GM13977 (cell line): ENCODE data around the gene PLPPR5.

ENCODE experiments used
- DNase-seq: peaks from one replicate; pipeline ENCODE4 v3.0.0; 2012; ENCODE audit warnings: low spot score
- CTCF ChIP-seq: IDR thresholded peaks from 2 replicates; pipeline ENCODE4 v1.5.1; 2012; ENCODE audit warnings: mild to moderate bottlenecking, control low read depth; ENCODE audit not compliant: insufficient read depth; ENCODE audit errors: extremely low read depth, missing control alignments
- in situ Hi-C: fragments of 300-500 bp; cut with MboI; formaldehyde crosslinking; loops from one replicate; pipeline ENCODE4 v1.12.0; 2022; ENCODE audit warnings: low sequenced_read_pairs, low pct_unique_long_range_greater_than_20kb, mixed read lengths, inconsistent platforms; ENCODE audit not compliant: unreplicated experiment

Gene PLPPR5

GRCh38 chr1:99007366-99007765 is 2.7 kb upstream of the PLPPR5 start:
- DNase-seq: no peak
- no peak for TF ChIP-seq CTCF
- in situ Hi-C loops: no loop called here

GRCh38 chr1:99005537-99005942 is 879 bp upstream of the PLPPR5 start:
- in situ Hi-C loops: no loop called here
- no peak for DNase-seq
- TF ChIP-seq CTCF: no peak

GRCh38 chr1:99004254-99004860 is 304 bp downstream of the PLPPR5 start:
- no peak for TF ChIP-seq CTCF
- in situ Hi-C loops: no loop called here
- peak; percentile 19 for DNase-seq

- DNase-seq: no peak
- no peak for TF ChIP-seq CTCF
- in situ Hi-C loops: no loop called here
Measured at GRCh38 chr1:99003581-99004253, 944 bp downstream of the PLPPR5 start.

- in situ Hi-C loops: no loop called here
- no peak for DNase-seq
- TF ChIP-seq CTCF: no peak
Measured at GRCh38 chr1:98992844-98993243, 11.8 kb downstream of the PLPPR5 start.

GRCh38 chr1:98991127-98992012 is 13.3 kb downstream of the PLPPR5 start:
- in situ Hi-C loops: no loop called here
- DNase-seq: no peak
- TF ChIP-seq CTCF: peak; percentile 36
